ENCODE data around the gene MPI.
A peak's percentile ranks its signal among the peaks of the same experiment; 100 is the strongest.
"Not testable (repeated sequence)": the region's sequence is repeated elsewhere in the genome, so short reads cannot be mapped to it uniquely, and the experiment has no call there.

Gene MPI

GRCh38 chr15:74864296-74864695, 25.5 kb upstream of the MPI start:
- DNase-seq (ENCODE audit: low read depth), result no peak

GRCh38 chr15:74865316-74865715, 24.5 kb upstream of the MPI start:
- no peak for DNase-seq (ENCODE audit: low read depth)

DNA sequence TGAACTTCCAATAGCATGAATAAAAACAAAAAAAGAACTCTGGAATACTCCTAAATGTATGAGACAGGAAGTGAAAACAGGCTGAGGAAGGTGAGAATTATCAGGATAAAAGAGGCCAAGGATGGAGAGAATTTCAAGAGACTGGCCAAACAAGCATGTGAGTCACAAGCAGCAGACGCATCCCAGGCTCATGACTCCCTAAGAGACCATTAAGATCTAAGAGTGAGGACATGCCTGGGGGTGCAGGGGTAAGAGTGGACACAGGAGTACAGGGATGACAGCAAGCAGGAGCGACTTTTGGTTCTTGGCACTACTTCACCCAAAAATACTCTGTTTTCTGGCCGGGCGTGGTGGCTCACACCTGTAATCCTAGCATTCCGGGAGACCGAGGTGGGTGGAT, 23.8 kb upstream of the MPI start:
- DNase-seq (ENCODE audit: low read depth), result no peak

DNA sequence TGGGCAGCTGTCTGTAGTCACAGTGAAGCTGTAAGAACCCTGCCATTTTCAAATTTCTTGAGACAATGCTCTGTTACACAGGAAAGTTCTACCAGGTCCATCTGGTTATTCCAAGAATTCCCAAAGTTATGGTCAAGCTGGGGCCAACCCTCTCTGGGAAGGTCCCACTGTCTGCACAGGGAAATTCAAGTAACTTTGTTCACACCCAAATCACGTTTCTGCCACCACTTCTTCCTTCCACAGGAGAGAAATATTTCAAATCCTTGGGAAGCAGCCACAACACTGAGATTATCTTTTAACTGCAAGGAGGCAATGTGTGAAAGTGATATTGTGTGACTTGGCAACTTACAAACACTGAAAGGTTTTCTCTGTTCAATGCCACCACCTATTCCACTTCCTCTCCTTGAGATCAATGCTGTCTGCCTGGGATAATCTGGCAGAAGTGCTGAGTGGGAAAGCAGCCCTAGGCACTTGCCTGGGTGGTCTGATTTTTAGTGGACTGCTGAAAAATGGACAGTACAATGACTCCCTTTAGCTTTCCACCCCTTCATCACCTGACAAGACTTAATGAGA, 22.3 kb upstream of the MPI start:
- no peak for DNase-seq (ENCODE audit: low read depth)

GRCh38 chr15:74868059-74868458, 21.8 kb upstream of the MPI start:
- no peak for DNase-seq (ENCODE audit: low read depth)

- DNase-seq (ENCODE audit: low read depth), result no peak
Measured at GRCh38 chr15:74869372-74869725, 20.5 kb upstream of the MPI start.

DNA sequence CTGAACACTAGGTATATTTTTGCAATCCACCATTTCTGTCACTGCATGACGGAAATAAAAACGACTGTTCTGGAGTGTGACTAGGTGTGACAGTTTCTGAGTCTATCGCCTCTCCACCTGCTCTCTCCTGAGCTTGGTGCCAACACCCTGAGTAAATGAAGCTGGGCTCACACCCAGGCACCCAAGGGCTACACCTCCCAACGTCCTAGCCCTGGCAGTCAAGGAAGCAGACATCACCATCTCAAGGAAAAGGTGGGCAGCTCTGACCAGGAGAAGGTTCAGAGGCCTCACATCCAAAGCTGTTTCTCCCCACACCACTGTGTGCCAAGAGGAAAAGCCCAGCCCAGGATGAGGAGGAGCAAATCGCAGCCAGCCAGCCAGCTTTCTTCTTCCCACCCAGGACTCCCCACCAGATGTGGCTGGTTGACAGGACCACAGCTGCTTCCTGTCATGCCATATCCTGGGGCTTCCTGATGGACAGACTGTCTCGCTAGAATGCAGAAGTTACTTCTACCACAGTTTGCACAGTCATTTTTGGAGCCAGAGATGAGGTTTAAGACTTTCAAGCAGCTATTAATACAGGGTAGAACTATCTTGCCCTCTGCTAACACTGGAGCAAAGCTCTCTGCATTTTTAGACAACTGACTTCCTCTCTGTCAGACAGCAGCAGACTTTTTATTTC, 20.0 kb upstream of the MPI start:
- DNase-seq (ENCODE audit: low read depth), result no peak

GRCh38 chr15:74870436-74871215, 19.2 kb upstream of the MPI start:
- DNase-seq (ENCODE audit: low read depth), result no peak

- DNase-seq (ENCODE audit: low read depth), result no peak
Measured at GRCh38 chr15:74872702-74873035, 17.2 kb upstream of the MPI start.

DNA sequence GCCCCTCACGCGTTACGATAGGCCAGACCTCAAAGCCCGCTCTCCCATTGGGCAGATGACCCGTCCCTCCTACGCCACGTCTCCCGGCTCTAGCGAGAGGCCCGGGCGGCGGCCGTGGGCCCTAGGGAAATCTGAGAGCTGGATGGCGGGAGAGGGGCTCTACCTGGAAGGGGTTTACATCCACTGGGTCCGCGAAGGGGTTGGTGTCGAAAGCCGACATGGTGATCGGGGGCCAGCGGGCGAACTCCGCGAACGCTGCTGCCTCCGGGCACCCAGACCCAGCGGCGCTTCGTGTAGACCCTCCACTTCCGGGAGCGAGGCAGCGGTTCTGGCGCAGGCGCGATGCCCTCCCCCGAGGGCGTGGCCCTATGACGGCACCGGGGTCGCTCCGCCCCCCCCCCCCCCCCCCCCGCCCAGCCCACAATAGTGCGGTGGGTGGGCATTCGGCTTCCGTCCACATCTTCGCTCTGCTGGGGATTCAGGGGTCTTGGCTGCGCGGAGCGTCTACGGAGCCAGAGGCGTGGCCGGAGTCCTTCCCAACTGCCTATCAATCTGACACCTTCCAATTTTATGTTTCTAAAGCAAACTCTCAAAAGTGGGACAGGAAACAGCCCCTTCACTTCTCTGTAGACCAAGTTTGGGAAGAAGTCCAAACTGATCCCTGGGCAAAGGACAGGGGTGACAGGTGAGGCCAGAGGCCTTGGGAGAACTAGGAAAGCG, 16.6 kb upstream of the MPI start, which contains the start of gene SCAMP2:
SCAMP2 (minus strand) TSS at position 330 of the 720 bp plus-strand sequence; CDS start at position 220, 110 bp downstream.
- DNase-seq (ENCODE audit: low read depth), result peak; percentile 86

- DNase-seq (ENCODE audit: low read depth), result no peak
Measured at GRCh38 chr15:74873756-74874424, 16.0 kb upstream of the MPI start.

DNA sequence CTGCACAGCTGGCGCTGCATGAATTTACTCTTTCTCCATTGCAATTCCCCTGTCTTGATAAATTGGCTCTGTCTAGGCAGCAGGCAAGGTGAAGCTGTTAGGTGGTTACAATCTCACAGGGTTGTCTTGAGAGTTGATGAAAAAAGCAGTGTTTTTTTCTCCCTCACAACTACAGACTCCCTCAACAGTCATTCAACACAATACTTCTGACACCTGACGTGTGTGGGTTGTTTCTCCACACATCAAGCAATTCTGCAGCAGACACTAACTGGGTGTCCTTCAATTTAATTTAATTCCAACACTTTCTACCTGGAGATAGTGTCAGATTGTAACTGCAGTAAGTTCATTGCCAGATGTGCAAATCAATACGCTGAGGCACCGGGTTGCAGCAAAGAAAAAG, 11.6 kb upstream of the MPI start:
- no peak for DNase-seq (ENCODE audit: low read depth)

DNA sequence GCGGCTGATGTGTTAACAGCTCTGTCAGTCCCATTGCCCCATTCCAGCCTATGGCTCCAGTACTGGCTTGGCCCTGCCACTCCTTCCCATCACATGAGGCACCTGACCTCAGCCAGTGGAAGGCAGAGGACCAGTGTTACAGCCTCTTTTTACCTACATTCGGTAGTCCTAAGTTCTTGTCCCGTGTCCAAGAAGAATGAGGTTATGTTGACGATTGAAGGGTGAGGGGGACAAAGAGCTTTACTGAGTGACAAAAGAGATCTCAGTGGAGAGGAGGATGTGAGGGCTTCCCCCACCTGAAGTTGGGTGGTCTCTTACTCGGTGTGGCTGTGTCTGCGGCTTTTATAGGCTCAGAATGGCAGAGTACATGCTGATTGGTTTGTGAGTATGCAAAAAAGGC, 7.3 kb upstream of the MPI start:
- DNase-seq (ENCODE audit: low read depth), result no peak

GRCh38 chr15:74884428-74885223, 5.2 kb upstream of the MPI start:
- no peak for DNase-seq (ENCODE audit: low read depth)

DNA sequence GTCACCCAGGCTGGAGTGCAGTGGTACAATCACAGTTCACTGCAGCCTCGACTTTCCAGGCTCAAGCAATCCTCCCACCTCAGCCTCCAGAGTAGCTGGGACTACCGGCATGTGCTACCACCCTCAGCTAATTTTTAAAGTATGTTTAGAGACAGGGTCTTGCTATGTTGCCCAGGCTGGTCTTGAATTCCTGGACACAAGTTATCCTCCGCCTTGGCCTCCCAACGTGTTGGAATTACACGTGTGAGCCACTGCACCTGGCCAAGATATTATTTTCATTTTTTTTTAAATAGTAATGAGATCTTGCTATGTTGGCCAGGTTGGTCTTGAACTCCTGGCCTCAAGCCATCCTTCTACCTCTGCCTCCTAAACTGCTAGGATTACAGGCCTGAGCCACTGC, 4.4 kb upstream of the MPI start:
- no peak for DNase-seq (ENCODE audit: low read depth)

- DNase-seq (ENCODE audit: low read depth), result not testable (repeated sequence)
Measured at GRCh38 chr15:74887537-74888193, 2.2 kb upstream of the MPI start.

GRCh38 chr15:74888716-74889115, 1.1 kb upstream of the MPI start:
- no peak for DNase-seq (ENCODE audit: low read depth)

GRCh38 chr15:74889390-74889882, 406 bp upstream of the MPI start:
- DNase-seq (ENCODE audit: low read depth), result no peak

DNA sequence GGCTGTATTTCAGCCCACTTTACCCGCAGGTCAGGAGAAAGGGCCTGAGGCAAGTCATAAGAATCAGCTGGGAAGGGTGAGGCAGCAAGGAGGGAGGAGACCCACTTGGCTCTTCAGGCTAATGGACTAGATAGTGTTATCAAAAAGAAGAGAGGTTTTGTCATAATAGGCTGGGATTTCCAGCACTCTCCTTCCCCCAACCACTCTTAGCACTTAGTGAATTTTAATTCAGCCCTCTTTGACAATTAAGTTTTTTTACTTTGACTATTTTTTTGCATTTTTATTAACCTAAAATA, 771 bp downstream of the MPI start:
- no peak for DNase-seq (ENCODE audit: low read depth)

DNA sequence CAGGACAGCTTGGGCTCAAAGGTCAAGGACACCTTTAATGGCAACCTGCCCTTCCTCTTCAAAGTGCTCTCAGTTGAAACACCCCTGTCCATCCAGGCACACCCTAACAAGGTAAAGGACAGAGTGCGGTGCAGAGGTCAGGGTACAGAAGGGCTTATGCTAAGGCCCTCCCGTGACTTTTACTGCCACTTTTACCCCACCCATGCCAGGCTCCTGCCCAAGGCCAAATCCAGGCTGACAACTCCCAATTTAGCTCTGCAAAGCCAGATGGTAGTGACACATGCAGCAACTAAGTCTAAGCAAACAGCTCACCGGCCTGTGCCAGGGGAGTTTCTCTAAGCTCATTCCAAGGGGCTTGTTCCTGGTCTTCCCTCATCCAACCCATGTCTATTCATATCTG, 1.6 kb downstream of the MPI start:
- no peak for DNase-seq (ENCODE audit: low read depth)

DNA sequence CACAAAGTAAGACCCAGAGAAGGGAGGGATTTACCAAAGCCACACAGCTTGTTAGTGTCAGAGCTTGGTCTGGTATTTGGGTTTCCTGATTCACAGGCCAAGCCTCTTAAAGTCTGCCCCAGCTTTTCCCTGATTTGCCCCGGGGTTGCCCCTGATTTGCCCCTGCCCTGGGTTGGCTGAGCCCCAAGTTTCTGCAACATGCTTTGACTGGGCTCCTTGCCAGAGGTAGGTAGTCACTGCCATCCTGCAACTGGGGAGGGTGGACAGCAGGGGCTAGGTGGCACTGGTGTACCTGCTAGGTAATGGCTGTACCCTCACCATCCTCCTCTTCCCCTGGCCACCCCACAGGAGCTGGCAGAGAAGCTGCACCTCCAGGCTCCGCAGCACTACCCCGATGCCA, 2.5 kb downstream of the MPI start:
- no peak for DNase-seq (ENCODE audit: low read depth)
